BLaER1 (cell line): Measurements from ENCODE around the gene CABLES1.
A peak's percentile ranks its signal among the peaks of the same experiment; 100 is the strongest.

Experiments used
- H3K27ac ChIP-seq: shearing (Covaris generic); formaldehyde crosslinking; 2 replicates; pipeline ENCODE4 v1.8.1; 2022
- H3K27me3 ChIP-seq: shearing (Covaris generic); formaldehyde crosslinking; 2 replicates; pipeline ENCODE4 v1.8.1; 2022
- H3K36me3 ChIP-seq: shearing (Covaris generic); formaldehyde crosslinking; 2 replicates; pipeline ENCODE4 v1.8.1; 2022
- H3K4me1 ChIP-seq: shearing (Covaris generic); formaldehyde crosslinking; 2 replicates; pipeline ENCODE4 v1.8.1; 2022
- H3K4me2 ChIP-seq: shearing (Covaris generic); formaldehyde crosslinking; 2 replicates; pipeline ENCODE4 v1.8.1; 2022
- H3K4me3 ChIP-seq: shearing (Covaris generic); formaldehyde crosslinking; 2 replicates; pipeline ENCODE4 v1.8.1; 2022
- H3K9ac ChIP-seq: shearing (Covaris generic); formaldehyde crosslinking; 2 replicates; pipeline ENCODE4 v1.8.1; 2022
- H3K9me3 ChIP-seq: shearing (Covaris generic); formaldehyde crosslinking; 2 replicates; pipeline ENCODE4 v1.8.1; 2022
- H4K20me1 ChIP-seq: shearing (Covaris generic); formaldehyde crosslinking; 2 replicates; pipeline ENCODE4 v1.8.1; 2022
- Cebpa-rat ChIP-seq: shearing (Covaris generic); IDR thresholded peaks from 2 replicates; pipeline ENCODE4 v1.8.1; 2022

CABLES1 gene

GRCh38 chr18:23228102-23229061 is 93.1 kb downstream of the CABLES1 start:
- H3K27ac ChIP-seq = peak overlapping the region; percentile 68

GRCh38 chr18:23229472-23229871 is 94.2 kb downstream of the CABLES1 start:
- H3K36me3 ChIP-seq = no peaks in the 10 kb centered on the region
- H4K20me1 ChIP-seq = no peaks in the 10 kb centered on the region
- H3K4me2 ChIP-seq = peak overlapping the region; percentile 75
- no peaks in the 10 kb centered on the region for H3K27me3 ChIP-seq
- no peak overlapping the region for H3K4me3 ChIP-seq
- no peak overlapping the region for H3K9ac ChIP-seq
- TF ChIP-seq Cebpa-rat = no peak
- H3K27ac ChIP-seq = peak overlapping the region; percentile 68; the same call in 1 of the 2 replicates
- peaks cover 93% of the 10 kb centered on the region for H3K4me1 ChIP-seq
- H3K9me3 ChIP-seq = no peaks in the 10 kb centered on the region

More at GRCh38 chr18:23228102-23229061, 93.1 kb downstream of the CABLES1 start:
- Histone ChIP-seq H3K9me3 (no peaks in the 10 kb centered on the region), H3K4me1 (peaks cover 93% of the 10 kb centered on the region), H4K20me1 (no peaks in the 10 kb centered on the region), H3K9ac (peak overlapping the region; percentile 49), H3K4me2 (peak overlapping the region; percentile 75), H3K4me3 (peak overlapping the region; percentile 15; the same call in 1 of the 2 replicates), H3K36me3 (no peaks in the 10 kb centered on the region), H3K27me3 (no peaks in the 10 kb centered on the region)
- TF ChIP-seq Cebpa-rat = no peak

- no peaks in the 10 kb centered on the region for H3K36me3 ChIP-seq
- H3K27ac ChIP-seq = peak overlapping the region; percentile 78
- H3K4me2 ChIP-seq = peak overlapping the region; percentile 75
- H3K9me3 ChIP-seq = no peaks in the 10 kb centered on the region
- H3K9ac ChIP-seq = no peak overlapping the region; the same call in 1 of the 2 replicates
- H3K27me3 ChIP-seq = no peaks in the 10 kb centered on the region
- no peaks in the 10 kb centered on the region for H4K20me1 ChIP-seq
- peaks cover 96% of the 10 kb centered on the region for H3K4me1 ChIP-seq
- H3K4me3 ChIP-seq = no peak overlapping the region
- no peak for TF ChIP-seq Cebpa-rat
Measured at GRCh38 chr18:23230686-23231085, 95.4 kb downstream of the CABLES1 start.

GRCh38 chr18:23231340-23232021 is 96.2 kb downstream of the CABLES1 start:
- no peaks in the 10 kb centered on the region for H3K9me3 ChIP-seq
- H3K27me3 ChIP-seq = no peaks in the 10 kb centered on the region
- no peaks in the 10 kb centered on the region for H4K20me1 ChIP-seq
- H3K4me3 ChIP-seq = peak overlapping the region; percentile 2; the same call in 1 of the 2 replicates
- H3K9ac ChIP-seq = no peak overlapping the region; the same call in 1 of the 2 replicates
- no peaks in the 10 kb centered on the region for H3K36me3 ChIP-seq
- peak; percentile 60; the same call in 1 of the 2 replicates for TF ChIP-seq Cebpa-rat
- H3K27ac ChIP-seq = peak overlapping the region; percentile 78
- peaks cover 96% of the 10 kb centered on the region for H3K4me1 ChIP-seq
- H3K4me2 ChIP-seq = peak overlapping the region; percentile 75

GRCh38 chr18:23232331-23232730 is 97.0 kb downstream of the CABLES1 start:
- no peaks in the 10 kb centered on the region for H3K9me3 ChIP-seq
- H3K4me2 ChIP-seq = peak overlapping the region; percentile 75
- no peak overlapping the region for H3K9ac ChIP-seq
- no peak for TF ChIP-seq Cebpa-rat
- H3K4me1 ChIP-seq = peaks cover 96% of the 10 kb centered on the region
- H3K36me3 ChIP-seq = no peaks in the 10 kb centered on the region
- peak overlapping the region; percentile 61 for H3K27ac ChIP-seq
- H4K20me1 ChIP-seq = no peaks in the 10 kb centered on the region
- no peak overlapping the region for H3K4me3 ChIP-seq
- no peaks in the 10 kb centered on the region for H3K27me3 ChIP-seq

- no peaks in the 10 kb centered on the region for H3K36me3 ChIP-seq
- H3K4me3 ChIP-seq = no peak overlapping the region
- peaks cover 96% of the 10 kb centered on the region for H3K4me1 ChIP-seq
- no peak for TF ChIP-seq Cebpa-rat
- H3K9ac ChIP-seq = no peak overlapping the region
- no peaks in the 10 kb centered on the region for H3K27me3 ChIP-seq
- H4K20me1 ChIP-seq = no peaks in the 10 kb centered on the region
- peak overlapping the region; percentile 37 for H3K4me2 ChIP-seq
- H3K27ac ChIP-seq = no peak overlapping the region
- no peaks in the 10 kb centered on the region for H3K9me3 ChIP-seq
Measured at GRCh38 chr18:23234619-23235018, 99.3 kb downstream of the CABLES1 start.

- Histone ChIP-seq H3K9me3 (no peaks in the 10 kb centered on the region), H3K4me2 (peak overlapping the region; percentile 37; the same call in 1 of the 2 replicates), H3K27ac (no peak overlapping the region), H3K27me3 (no peaks in the 10 kb centered on the region), H4K20me1 (no peaks in the 10 kb centered on the region), H3K4me3 (no peak overlapping the region), H3K36me3 (no peaks in the 10 kb centered on the region), H3K4me1 (peaks cover 96% of the 10 kb centered on the region), H3K9ac (no peak overlapping the region)
- TF ChIP-seq Cebpa-rat = no peak
Measured at GRCh38 chr18:23235336-23235735, 100.1 kb downstream of the CABLES1 start.

GRCh38 chr18:23235860-23236259 is 100.6 kb downstream of the CABLES1 start:
- TF ChIP-seq Cebpa-rat = no peak
- no peak overlapping the region for H3K9ac ChIP-seq
- peaks cover 96% of the 10 kb centered on the region for H3K4me1 ChIP-seq
- H3K27ac ChIP-seq = no peak overlapping the region
- H3K9me3 ChIP-seq = no peaks in the 10 kb centered on the region
- no peaks in the 10 kb centered on the region for H3K36me3 ChIP-seq
- H3K4me2 ChIP-seq = peak overlapping the region; percentile 17
- H3K27me3 ChIP-seq = no peaks in the 10 kb centered on the region
- no peaks in the 10 kb centered on the region for H4K20me1 ChIP-seq
- no peak overlapping the region for H3K4me3 ChIP-seq

- Histone ChIP-seq H3K4me1 (peaks cover 96% of the 10 kb centered on the region), H3K4me2 (peak overlapping the region; percentile 80)
- TF ChIP-seq Cebpa-rat = no peak
Measured at GRCh38 chr18:23236876-23237468, 101.7 kb downstream of the CABLES1 start.

More at GRCh38 chr18:23236876-23237468, 101.7 kb downstream of the CABLES1 start:
- Histone ChIP-seq H3K4me3 (no peak overlapping the region), H3K27ac (peak overlapping the region; percentile 63), H3K36me3 (no peaks in the 10 kb centered on the region), H4K20me1 (no peaks in the 10 kb centered on the region), H3K9ac (peak overlapping the region; percentile 56), H3K9me3 (no peaks in the 10 kb centered on the region), H3K27me3 (no peaks in the 10 kb centered on the region)
